Left lung (tissue), 10 donors: ENCODE measurements around the gene RIPK3. TPM values are rescaled to one million over a fixed set of nuclear protein-coding genes. Genes with fewer than 3 reads are reported as not detected.
A peak's percentile ranks its signal among the peaks of the same experiment; 100 is the strongest.

Experiments used
- ATAC-seq: fragments of 200-7000 bp; cut with Tn5 transposase; one replicate; pipeline ENCODE4 v1.9.1; 2020; ENCODE audit warnings: moderate library complexity
- DNase-seq, 4 donors: peaks; one replicate each; pipeline ENCODE4 v3.0.0-alpha.2; 2013 to 2020
- H3K27ac ChIP-seq, 2 donors: fragments of 200-600 bp; sonication (generic) in 1 of 2; one replicate each; pipeline versions ENCODE4 v1.5.0 to v1.8.0; 2020 to 2021
- H3K27me3 ChIP-seq, 2 donors: fragments of 200-600 bp; sonication (generic) in 1 of 2; one replicate each; pipeline versions ENCODE4 v1.5.0 to v1.8.0; 2020 to 2021
- H3K36me3 ChIP-seq, 2 donors: fragments of 200-600 bp; sonication (generic) in 1 of 2; one replicate each; pipeline versions ENCODE4 v1.5.0 to v1.8.0; 2020 to 2021
- H3K4me1 ChIP-seq, 2 donors: fragments of 200-600 bp; one replicate each; pipeline ENCODE4 v1.8.0; 2021
- H3K4me3 ChIP-seq, 2 donors: fragments of 200-600 bp; sonication (generic) in 1 of 2; one replicate each; pipeline versions ENCODE4 v1.5.0 to v1.8.0; 2020 to 2021; ENCODE audit warnings: mild to moderate bottlenecking in 1 of 2
- H3K9me3 ChIP-seq, 2 donors: fragments of 200-600 bp; sonication (generic) in 1 of 2; one replicate each; pipeline versions ENCODE4 v1.5.0 to v1.8.0; 2020 to 2021
- intact Hi-C, 2 donors: fragments of 100-400 bp; cut with DNase I; formaldehyde crosslinking; loops; one replicate each; pipeline versions ENCODE4 v1.11.2 to v1.14.2; 2022
- polyA plus RNA-seq, 6 donors: library from polyadenylated mRNA; unstranded; fragments of 120-200 nt; gene quantifications; one replicate each; pipeline ENCODE4 v1.2.1, GENCODE V29; 2013; ENCODE audit not compliant: insufficient read length in 6 of 6
- total RNA-seq, 2 donors: library from RNA; stranded (reverse); fragmentation: NEBNext Ultra II Directional; extraction: Animal tissue kit (Norgen Biotek cat#: 25700); gene quantifications; one replicate each; pipeline ENCODE4 v1.2.1, GENCODE V29; 2021
- TF ChIP-seq, protein P1 (sequence below), 2 donors: fragments of 200-600 bp; sonication (generic) in 1 of 2; IDR thresholded peaks; one replicate each; pipeline versions ENCODE4 v1.5.0 to v1.8.0; 2021; ENCODE audit warnings: antibody characterized with exemption in 2 of 2
- donor health status: DM: no; HTN: yes; CAD: no.
- donor health status: DM: no; HTN: no; CAD: no.

Gene RIPK3
- total and polyA plus RNA-seq, 8 donors = 2.4 to 26.3 (median 3.3) TPM

GRCh38 chr14:24343795-24344660 lies 4.2 kb upstream of the RIPK3 start:
- intact Hi-C loops = no loop called here
- H3K9me3 ChIP-seq = no peaks in the 10 kb centered on the region
- peaks cover under 1 to 8% of the 10 kb centered on the region in 2 donors for H3K4me1 ChIP-seq
- H3K36me3 ChIP-seq = no peaks in the 10 kb centered on the region
- DNase-seq (no peak), ATAC-seq (no peak)
- no peak overlapping the region for H3K4me3 ChIP-seq
- no peaks in the 10 kb centered on the region for H3K27me3 ChIP-seq
- no peak overlapping the region for H3K27ac ChIP-seq
- TF ChIP-seq, protein P1, sequence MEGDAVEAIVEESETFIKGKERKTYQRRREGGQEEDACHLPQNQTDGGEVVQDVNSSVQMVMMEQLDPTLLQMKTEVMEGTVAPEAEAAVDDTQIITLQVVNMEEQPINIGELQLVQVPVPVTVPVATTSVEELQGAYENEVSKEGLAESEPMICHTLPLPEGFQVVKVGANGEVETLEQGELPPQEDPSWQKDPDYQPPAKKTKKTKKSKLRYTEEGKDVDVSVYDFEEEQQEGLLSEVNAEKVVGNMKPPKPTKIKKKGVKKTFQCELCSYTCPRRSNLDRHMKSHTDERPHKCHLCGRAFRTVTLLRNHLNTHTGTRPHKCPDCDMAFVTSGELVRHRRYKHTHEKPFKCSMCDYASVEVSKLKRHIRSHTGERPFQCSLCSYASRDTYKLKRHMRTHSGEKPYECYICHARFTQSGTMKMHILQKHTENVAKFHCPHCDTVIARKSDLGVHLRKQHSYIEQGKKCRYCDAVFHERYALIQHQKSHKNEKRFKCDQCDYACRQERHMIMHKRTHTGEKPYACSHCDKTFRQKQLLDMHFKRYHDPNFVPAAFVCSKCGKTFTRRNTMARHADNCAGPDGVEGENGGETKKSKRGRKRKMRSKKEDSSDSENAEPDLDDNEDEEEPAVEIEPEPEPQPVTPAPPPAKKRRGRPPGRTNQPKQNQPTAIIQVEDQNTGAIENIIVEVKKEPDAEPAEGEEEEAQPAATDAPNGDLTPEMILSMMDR (IDR thresholded peaks at IDR 0.05) = no peak

GRCh38 chr14:24342889-24343288 lies 3.1 kb upstream of the RIPK3 start:
- no peak overlapping the region for H3K4me3 ChIP-seq
- H3K4me1 ChIP-seq = peaks cover 3 to 20% of the 10 kb centered on the region in 2 donors
- no peak for ATAC-seq
- H3K9me3 ChIP-seq = no peaks in the 10 kb centered on the region
- no peak for DNase-seq
- TF ChIP-seq, protein P1 (IDR thresholded peaks at IDR 0.05) = no peak
- intact Hi-C loops = no loop called here
- peaks cover 0 to 9% of the 10 kb centered on the region in 2 donors for H3K36me3 ChIP-seq
- no peak overlapping the region for H3K27ac ChIP-seq
- H3K27me3 ChIP-seq = no peaks in the 10 kb centered on the region

GRCh38 chr14:24340606-24341005 lies 815 bp upstream of the RIPK3 start:
- intact Hi-C loops = no loop called here
- Histone ChIP-seq H3K27ac (peak overlapping the region in 1 of 2 donors; percentile 85), H3K27me3 (peaks cover 0 to 3% of the 10 kb centered on the region in 2 donors), H3K4me3 (no peak overlapping the region), H3K9me3 (no peaks in the 10 kb centered on the region), H3K4me1 (peaks cover 3 to 40% of the 10 kb centered on the region in 2 donors), H3K36me3 (peaks cover 0 to 31% of the 10 kb centered on the region in 2 donors)
- TF ChIP-seq, protein P1 (IDR thresholded peaks at IDR 0.05) = no peak
- no peak for DNase-seq
- no peak for ATAC-seq

GRCh38 chr14:24338843-24339242 lies 948 bp downstream of the RIPK3 start:
- H3K4me1 ChIP-seq = peaks cover 16 to 58% of the 10 kb centered on the region in 2 donors
- TF ChIP-seq, protein P1 (IDR thresholded peaks at IDR 0.05) = no peak
- intact Hi-C loops = loop anchor here (10.0 kb wide), 2 partner anchors 96 to 336 kb away; no protein-coding TSS in a partner anchor
- DNase-seq (peak in 1 of 4 donors; percentile 47), ATAC-seq (no peak)
- H3K36me3 ChIP-seq = peaks cover 0 to 32% of the 10 kb centered on the region in 2 donors
- peaks cover 9 to 20% of the 10 kb centered on the region in 2 donors for H3K27me3 ChIP-seq
- H3K9me3 ChIP-seq = no peaks in the 10 kb centered on the region
- peak overlapping the region; percentile 59 to 65 for H3K4me3 ChIP-seq
- H3K27ac ChIP-seq = peak overlapping the region in 1 of 2 donors; percentile 85

- peaks cover 0 to 32% of the 10 kb centered on the region in 2 donors for H3K36me3 ChIP-seq
- peaks cover 25 to 68% of the 10 kb centered on the region in 2 donors for H3K4me1 ChIP-seq
- intact Hi-C loops = loop anchor here (10.0 kb wide), 2 partner anchors 97 to 337 kb away; no protein-coding TSS in a partner anchor
- H3K27ac ChIP-seq = no peak overlapping the region
- no peak for DNase-seq
- ATAC-seq = no peak
- TF ChIP-seq, protein P1 (IDR thresholded peaks at IDR 0.05) = no peak
- H3K27me3 ChIP-seq = peaks cover 9 to 22% of the 10 kb centered on the region in 2 donors
- no peak overlapping the region for H3K4me3 ChIP-seq
- no peaks in the 10 kb centered on the region for H3K9me3 ChIP-seq
Observed at GRCh38 chr14:24337824-24338175, 2.0 kb downstream of the RIPK3 start.
